GM12873 (cell line): Measurements from ENCODE around the gene MPST.

Source experiments
- TF ChIP-seq, protein P1 (sequence below): IDR thresholded peaks from 2 replicates; pipeline ENCODE4 v1.5.1; 2012; ENCODE audit warnings: low read depth, mild to moderate bottlenecking, moderate library complexity, low read length, control low read depth; ENCODE audit not compliant: insufficient read depth; ENCODE audit errors: missing control alignments

The MPST gene

DNA sequence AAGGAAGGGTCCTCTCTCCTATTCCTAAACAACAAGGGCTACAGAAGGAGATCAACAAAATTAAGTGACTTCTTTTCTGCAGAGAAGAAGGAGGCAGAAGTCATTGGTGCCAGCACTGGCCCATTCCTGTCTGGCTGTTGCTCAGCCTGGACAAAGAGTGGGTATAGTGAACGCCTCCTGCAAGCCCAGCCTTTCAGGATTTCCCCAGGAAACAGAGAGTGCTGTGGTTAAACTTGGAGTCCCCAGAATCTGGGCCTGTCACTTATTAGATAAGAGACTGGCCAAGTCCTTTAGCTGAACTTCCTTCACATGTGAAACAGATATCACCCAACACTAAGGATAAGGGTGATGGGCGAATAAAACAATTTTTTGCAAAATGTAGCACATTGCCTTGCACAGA, 11.2 kb upstream of the MPST start:
- TF ChIP-seq, protein P1, sequence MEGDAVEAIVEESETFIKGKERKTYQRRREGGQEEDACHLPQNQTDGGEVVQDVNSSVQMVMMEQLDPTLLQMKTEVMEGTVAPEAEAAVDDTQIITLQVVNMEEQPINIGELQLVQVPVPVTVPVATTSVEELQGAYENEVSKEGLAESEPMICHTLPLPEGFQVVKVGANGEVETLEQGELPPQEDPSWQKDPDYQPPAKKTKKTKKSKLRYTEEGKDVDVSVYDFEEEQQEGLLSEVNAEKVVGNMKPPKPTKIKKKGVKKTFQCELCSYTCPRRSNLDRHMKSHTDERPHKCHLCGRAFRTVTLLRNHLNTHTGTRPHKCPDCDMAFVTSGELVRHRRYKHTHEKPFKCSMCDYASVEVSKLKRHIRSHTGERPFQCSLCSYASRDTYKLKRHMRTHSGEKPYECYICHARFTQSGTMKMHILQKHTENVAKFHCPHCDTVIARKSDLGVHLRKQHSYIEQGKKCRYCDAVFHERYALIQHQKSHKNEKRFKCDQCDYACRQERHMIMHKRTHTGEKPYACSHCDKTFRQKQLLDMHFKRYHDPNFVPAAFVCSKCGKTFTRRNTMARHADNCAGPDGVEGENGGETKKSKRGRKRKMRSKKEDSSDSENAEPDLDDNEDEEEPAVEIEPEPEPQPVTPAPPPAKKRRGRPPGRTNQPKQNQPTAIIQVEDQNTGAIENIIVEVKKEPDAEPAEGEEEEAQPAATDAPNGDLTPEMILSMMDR = no peak

DNA sequence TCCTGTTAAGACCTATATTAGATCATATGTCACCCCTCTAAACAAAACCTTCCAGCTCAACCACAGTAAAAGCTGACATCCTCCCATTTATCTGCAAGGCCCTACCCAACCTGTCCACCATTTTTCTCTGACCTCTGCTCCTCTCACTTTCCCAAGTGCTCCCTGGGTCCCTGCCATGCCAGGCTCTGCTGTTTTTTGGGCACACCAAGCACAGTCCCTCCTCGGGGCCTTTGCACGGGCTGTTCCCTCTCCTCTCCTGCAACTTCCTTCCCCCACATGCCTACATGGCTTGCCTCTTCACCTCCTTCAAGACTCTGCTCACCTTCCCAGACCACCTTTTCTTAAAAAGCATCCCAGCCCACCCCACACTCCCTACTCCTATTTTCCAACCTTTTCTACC, 10.1 kb upstream of the MPST start:
- TF ChIP-seq, protein P1 = no peak

DNA sequence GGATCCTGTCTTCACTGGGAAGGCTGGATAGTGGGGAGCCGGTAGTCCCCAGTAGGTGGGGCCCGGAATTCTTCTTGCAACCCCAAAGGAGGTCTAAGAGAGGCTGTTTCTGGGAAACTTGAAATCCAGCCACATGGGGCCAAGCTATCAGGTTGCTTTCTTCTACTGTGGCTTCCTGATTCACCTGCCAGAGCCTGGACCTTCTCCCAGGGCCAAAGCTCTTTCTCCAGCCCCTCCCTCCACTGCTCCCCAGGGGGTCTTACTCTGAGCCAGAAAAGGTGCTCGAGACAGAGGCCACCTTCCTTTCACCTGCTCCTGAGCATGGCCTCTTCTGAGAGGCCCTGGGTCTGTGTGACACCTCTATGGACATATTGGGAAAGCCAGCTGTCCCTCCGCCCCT, 9.4 kb upstream of the MPST start:
- TF ChIP-seq, protein P1 = no peak

DNA sequence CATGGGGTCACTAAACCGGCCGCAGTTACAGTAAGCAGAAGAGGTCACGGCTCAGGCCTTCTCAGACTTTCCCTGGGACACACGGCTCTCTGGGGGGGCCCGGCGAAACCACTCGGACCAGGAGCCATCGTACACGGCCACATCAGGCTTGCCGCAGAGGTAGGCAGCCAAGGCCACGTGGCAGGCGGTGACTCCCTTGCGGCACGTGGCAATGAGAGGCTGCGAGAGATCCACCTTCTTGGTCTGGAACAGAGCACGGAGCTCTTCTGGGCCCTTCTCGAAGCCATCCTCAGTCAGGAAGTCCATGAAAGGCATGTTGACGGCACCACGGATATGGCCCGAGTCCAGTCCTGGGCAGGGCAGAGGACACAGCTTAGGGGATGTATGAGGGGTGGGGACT, 8.6 kb upstream of the MPST start:
- TF ChIP-seq, protein P1 = no peak

DNA sequence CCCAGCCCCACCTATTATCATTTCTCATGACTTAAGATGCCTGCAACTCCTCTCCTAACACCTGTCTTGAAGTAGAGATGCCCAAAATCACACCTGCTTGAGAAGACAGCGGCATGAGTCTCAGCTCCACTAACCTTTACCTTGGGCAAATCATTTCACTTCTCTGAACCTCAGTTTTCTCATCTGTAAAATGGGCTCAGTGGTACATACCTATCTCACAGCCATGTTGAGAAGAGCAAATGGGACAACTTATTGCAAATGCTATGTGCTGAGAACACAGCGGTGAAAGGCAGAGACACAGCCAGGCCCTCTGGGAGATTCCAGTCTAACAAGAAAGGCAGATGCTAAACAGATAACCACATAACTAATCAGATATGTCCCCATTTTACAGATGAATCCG, 8.1 kb upstream of the MPST start:
- TF ChIP-seq, protein P1 = no peak

DNA sequence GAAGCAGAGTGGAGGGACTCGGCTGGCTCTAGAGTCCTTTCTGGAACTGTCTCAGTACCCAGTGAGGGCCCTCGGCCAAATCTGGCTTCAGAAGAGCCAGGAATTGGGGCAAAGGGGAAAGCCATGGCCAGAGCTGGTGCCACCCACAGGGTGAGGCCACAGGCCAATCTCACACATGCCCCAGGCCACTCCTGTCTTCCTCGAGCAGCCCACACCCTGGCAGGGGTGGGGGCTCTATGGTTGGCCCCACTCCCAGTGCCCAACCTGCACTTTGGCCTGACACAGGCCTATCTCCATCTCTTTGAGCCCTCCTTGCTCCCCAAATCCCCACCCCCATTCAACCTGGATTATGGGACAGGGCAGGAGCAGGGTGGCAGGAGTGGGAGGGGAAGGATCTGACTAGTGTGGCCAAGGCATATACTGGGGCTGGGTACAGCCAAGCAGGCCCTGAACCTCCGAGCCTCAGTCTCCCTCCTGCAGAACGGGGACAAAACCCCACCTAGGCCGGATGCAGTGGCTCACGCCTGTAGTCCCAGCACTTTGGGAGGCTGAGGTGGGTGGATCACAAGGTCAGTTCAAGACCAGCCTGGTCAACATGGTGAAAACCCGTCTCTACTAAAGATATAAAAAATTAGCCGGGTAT, 7.2 kb upstream of the MPST start:
- TF ChIP-seq, protein P1 = no peak

DNA sequence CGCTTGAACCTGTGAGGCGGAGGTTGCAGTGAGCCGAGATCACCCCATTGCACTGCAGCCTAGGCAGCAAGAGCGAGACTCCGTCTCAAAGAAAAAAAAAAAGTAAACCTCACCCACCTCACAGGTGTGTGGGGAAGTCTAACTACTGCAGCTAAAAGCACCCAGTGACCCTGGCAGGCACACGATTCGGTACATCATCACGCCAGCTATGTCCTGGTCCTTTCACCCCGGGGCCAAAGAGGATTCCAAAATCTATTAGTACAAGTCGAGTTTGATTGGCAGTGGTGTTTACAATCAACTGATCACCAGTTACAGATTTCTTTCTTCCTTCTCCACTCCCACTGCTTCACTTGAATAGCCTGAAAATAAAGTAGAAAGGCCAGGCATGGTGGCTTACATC, 6.6 kb upstream of the MPST start:
- TF ChIP-seq, protein P1 = no peak
